Psoas muscle (tissue), 8 donors: ENCODE results near the gene INAVA. TPM values are rescaled to one million over a fixed set of nuclear protein-coding genes. Genes with fewer than 3 reads are reported as not detected.
A peak's percentile ranks its signal among the peaks of the same experiment; 100 is the strongest.
"Not testable (repeated sequence)": the region's sequence is repeated elsewhere in the genome, so short reads cannot be mapped to it uniquely, and the experiment has no call there.

Source experiments
- ATAC-seq, 4 donors: fragments of 200-7000 bp; cut with Tn5 transposase; one replicate each; pipeline ENCODE4 v1.9.1; 2020; ENCODE audit warnings: moderate library complexity in 3 of 4, mild to moderate bottlenecking in 2 of 4
- DNase-seq, 2 donors: peaks; one replicate each; pipeline ENCODE4 v3.0.0-alpha.2; 2020
- H3K27ac ChIP-seq: fragments of 200-600 bp; one replicate; pipeline ENCODE4 v1.8.0; 2022
- H3K27me3 ChIP-seq, 3 donors: fragments of 200-600 bp in 1 of 3; one replicate each; pipeline versions ENCODE4 v1.6.1 to v1.8.0; 2013 to 2022; ENCODE audit warnings: low read length in 2 of 3, mild to moderate bottlenecking in 2 of 3, moderate library complexity in 1 of 3; ENCODE audit not compliant: insufficient read depth in 3 of 3
- H3K36me3 ChIP-seq, 2 donors: fragments of 200-600 bp in 1 of 2; one replicate each; pipeline versions ENCODE4 v1.6.1 to v1.8.0; 2013 to 2022; ENCODE audit warnings: low read depth in 1 of 2, mild to moderate bottlenecking in 1 of 2, moderate library complexity in 1 of 2; ENCODE audit not compliant: insufficient read depth in 1 of 2
- H3K4me1 ChIP-seq: fragments of 200-600 bp; one replicate; pipeline ENCODE4 v1.8.0; 2022
- H3K4me3 ChIP-seq: fragments of 200-600 bp; one replicate; pipeline ENCODE4 v1.8.0; 2022; ENCODE audit warnings: mild to moderate bottlenecking
- H3K9me3 ChIP-seq: fragments of 200-600 bp; one replicate; pipeline ENCODE4 v1.8.0; 2022
- WGBS, 3 donors: extraction: QIAGEN DNeasy Blood & Tissue Kit; methylation state at CpG; one replicate each; pipeline versions ENCODE4 v1.1.6 to v1.1.7; 2013; 5-methylcytosine and 5-hydroxymethylcytosine counted together
- intact Hi-C, 2 donors: fragments of 100-400 bp; cut with DNase I; formaldehyde crosslinking; loops; one replicate each; pipeline versions ENCODE4 v1.11.0 to v1.14.2; 2022
- polyA plus RNA-seq, 3 donors: library from polyadenylated mRNA; stranded (reverse); fragments of 200-250 nt; gene quantifications; one replicate each; pipeline ENCODE4 v1.2.3, GENCODE V29; 2013
- total RNA-seq, 4 donors: library from RNA; stranded (reverse); fragmentation: NEBNext Ultra II Directional in 2 of 4; extraction: Animal tissue kit (Norgen Biotek cat#: 25700) in 2 of 4; gene quantifications; one replicate each; pipeline versions ENCODE4 v1.2.1 to v1.2.4, GENCODE V29; 2021 to 2023
- TF ChIP-seq, protein P1 (sequence below): fragments of 200-600 bp; IDR thresholded peaks from one replicate; pipeline ENCODE4 v1.8.0; 2022; ENCODE audit warnings: antibody characterized with exemption
- donor health status: healthy with polysubstance abuse.
- donor health status: DM: no; HTN: no; CAD: no; lungs with moderate emphysema.
- donor health status: Bipolar disorder and iron deficiency.
- donor health status: healthy.
- donor health status: DM: yes; HTN: yes; CAD: no.
- donor health status: DM: no; HTN: no; CAD: no.
- donor health status: DM: no; HTN: no; CAD: no.
- donor health status: DM: yes; HTN: yes; CAD: no.

INAVA gene
- total and polyA plus RNA-seq, 7 donors: 0.04 TPM; not detected in 6

DNA sequence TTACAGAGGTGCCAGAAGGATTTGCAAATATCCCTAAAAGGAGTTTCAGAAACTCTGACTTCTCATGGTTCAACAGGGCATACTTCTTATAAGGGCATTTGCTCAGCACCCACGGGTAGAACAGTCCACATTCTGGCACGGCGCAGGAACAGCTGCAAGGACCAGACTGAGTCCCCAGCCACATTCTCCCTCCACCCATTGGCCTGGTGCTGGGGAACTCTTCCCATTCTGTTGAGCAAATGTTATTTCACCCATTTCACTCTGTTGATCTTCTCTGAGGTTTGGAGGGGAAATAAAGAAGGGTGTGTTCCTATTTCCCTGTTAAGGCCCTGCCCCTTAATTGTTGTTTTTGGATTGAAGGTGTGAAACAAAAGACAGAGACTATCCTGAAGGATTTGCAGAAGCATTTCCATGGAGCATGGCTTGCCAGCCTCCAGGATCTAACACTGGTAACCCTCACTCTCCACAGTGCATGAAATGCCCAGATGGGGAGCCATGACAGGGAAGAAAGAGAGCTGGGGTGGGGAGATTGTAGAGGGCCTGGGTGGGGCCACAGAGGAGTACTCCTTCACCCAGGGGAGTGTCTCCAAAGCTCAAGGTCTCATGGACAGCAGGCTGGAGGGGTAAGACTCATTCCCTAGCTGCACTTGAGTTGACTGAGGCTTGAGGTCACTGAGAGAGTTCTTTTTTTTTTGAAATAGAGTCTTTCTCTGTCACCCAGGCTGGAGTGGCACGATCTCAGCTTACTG, 35.0 kb downstream of the INAVA start:
- Histone ChIP-seq H3K4me1 (no peaks in the 10 kb centered on the region), H3K9me3 (no peaks in the 10 kb centered on the region), H3K4me3 (no peak overlapping the region), H3K27me3 (no peaks in the 10 kb centered on the region), H3K36me3 (no peaks in the 10 kb centered on the region), H3K27ac (no peak overlapping the region)
- DNase-seq: no peak
- intact Hi-C loops: no loop called here
- TF ChIP-seq, protein P1, sequence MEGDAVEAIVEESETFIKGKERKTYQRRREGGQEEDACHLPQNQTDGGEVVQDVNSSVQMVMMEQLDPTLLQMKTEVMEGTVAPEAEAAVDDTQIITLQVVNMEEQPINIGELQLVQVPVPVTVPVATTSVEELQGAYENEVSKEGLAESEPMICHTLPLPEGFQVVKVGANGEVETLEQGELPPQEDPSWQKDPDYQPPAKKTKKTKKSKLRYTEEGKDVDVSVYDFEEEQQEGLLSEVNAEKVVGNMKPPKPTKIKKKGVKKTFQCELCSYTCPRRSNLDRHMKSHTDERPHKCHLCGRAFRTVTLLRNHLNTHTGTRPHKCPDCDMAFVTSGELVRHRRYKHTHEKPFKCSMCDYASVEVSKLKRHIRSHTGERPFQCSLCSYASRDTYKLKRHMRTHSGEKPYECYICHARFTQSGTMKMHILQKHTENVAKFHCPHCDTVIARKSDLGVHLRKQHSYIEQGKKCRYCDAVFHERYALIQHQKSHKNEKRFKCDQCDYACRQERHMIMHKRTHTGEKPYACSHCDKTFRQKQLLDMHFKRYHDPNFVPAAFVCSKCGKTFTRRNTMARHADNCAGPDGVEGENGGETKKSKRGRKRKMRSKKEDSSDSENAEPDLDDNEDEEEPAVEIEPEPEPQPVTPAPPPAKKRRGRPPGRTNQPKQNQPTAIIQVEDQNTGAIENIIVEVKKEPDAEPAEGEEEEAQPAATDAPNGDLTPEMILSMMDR: no peak
- ATAC-seq: peak in 3 of 4 donors; percentile 61 to 72 (median 66)
- WGBS, 3 donors: 41 to 56% (median 51%) methylated on average over 4 of the region's 4 CpGs

DNA sequence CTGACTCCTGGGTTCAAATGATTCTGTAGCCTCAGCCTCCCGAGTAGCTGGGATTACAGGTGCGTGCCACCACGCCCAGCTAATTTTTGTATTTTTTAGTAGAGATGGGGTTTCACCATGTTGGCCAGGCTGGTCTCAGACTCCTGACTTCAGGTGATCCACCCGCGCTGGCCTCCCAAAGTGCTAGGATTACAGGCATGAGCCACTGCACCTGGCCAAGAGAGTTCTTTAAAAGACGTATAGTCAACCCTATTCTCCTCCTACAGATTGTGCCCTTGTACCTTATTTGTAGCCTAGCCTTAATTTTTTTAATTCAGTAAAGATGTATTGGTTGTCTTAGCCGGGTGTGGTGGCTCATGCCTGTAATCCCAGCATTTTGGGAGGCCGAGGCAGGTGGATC, 35.6 kb downstream of the INAVA start:
- H3K36me3 ChIP-seq, DNase-seq, H3K4me1 ChIP-seq, H3K9me3 ChIP-seq, H3K27me3 ChIP-seq, H3K27ac ChIP-seq, H3K4me3 ChIP-seq, ATAC-seq, intact Hi-C loops: not testable (repeated sequence)
- WGBS, 3 donors: 85 to 92% (median 92%) methylated on average over 8 of the region's 8 CpGs

DNA sequence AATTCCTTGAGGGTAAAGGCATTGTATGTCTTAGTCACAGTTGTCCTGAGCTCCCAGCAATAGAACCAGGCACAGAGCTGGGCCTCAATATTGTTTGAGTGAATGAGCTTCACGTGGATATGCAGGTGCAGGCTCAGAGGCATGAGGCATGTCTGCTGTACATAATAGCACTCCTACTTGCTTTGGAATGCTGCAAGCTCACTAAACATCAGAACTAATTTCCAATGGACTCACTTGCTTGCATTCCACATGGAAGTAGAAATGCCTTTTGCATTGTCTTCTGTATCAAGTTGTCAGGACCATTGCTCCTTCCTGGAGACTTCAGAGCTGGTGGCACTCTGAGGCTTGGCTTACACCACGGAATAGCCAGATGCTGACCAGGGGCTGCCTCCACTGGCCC, 37.1 kb downstream of the INAVA start:
- ATAC-seq: no peak
- Histone ChIP-seq H3K9me3 (no peaks in the 10 kb centered on the region), H3K4me1 (no peaks in the 10 kb centered on the region), H3K4me3 (no peak overlapping the region), H3K27ac (no peak overlapping the region), H3K27me3 (no peaks in the 10 kb centered on the region), H3K36me3 (no peaks in the 10 kb centered on the region)
- intact Hi-C loops: no loop called here
- TF ChIP-seq, protein P1: no peak
- DNase-seq: no peak
- WGBS, 3 donors: 81 to 90% (median 82%) methylated on average over 2 of the region's 2 CpGs

DNA sequence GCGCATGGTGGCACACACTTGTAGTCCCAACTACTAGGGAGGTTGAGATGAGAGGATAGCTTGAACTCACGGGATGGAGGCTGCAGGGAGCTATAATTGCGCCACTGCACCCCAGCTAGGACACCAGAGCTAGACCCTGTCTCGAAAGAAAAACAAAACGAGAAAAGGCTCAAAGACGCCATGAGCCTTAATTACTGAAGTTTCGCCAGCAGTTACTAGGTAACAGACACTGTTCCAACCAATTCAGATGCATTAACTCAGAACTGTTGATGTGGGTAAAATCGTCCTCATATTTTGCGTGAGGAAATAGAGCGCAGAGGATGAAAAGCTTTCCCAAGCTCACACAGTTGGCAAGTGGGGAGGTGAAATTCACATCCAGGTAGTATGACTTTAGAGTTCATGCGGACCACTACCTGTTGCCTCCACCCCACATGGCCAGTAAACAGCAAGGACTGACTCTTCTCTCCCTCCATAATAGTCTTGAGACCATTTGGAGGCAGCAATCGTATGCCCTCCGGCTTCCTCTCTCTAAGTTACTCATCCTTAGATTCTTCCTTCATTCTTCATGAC, 40.1 kb downstream of the INAVA start:
- Histone ChIP-seq H3K36me3 (no peaks in the 10 kb centered on the region), H3K27ac (no peak overlapping the region), H3K4me1 (no peaks in the 10 kb centered on the region), H3K27me3 (no peaks in the 10 kb centered on the region), H3K9me3 (no peaks in the 10 kb centered on the region), H3K4me3 (no peak overlapping the region)
- no peak for ATAC-seq
- TF ChIP-seq, protein P1: no peak
- intact Hi-C loops: no loop called here
- 93 to 95% (median 94%) methylated on average over 13 of the region's 13 CpGs for WGBS, 3 donors
- no peak for DNase-seq

DNA sequence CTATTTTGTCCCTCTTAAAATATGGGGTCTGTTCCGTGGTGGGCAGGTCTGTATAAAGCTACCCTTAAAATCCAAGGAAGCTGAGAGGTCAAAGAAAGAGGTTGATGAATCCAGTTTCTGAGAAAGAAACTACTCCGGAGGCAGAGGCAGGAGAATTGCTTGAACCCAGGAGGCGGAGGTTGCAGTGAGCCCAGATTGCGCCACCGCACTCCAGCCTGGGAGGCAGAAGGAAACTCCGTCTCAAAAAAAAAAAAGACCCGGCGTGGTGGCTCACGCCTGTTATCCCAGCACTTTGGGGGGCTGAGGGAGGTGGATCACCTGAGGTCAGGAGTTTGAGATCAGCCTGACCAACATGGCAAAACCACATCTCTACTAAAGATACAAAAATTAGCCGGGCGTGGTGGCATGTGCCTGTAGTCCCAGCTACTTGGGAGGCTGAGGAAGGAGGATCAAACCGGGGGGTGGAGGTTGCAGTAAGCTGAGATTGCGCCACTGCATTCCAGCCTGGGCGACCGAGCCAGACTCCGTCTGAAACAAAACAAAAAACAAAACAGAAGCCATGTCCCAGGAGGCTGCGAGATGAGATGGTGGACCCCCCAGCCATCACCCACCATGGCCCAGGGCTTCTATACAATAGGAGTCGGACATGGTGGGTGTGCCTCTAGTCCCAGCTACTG, 40.7 kb downstream of the INAVA start:
- ATAC-seq, intact Hi-C loops: not testable (repeated sequence)

More for the DNA sequence above, 40.7 kb downstream of the INAVA start:
- H3K4me3 ChIP-seq, H3K27me3 ChIP-seq, H3K27ac ChIP-seq, H3K9me3 ChIP-seq, DNase-seq, H3K4me1 ChIP-seq, H3K36me3 ChIP-seq: not testable (repeated sequence)
- 91 to 96% (median 92%) methylated on average over 18 of the region's 18 CpGs for WGBS, 3 donors
